Measurements from ENCODE around the gene QRSL1. TPM values are rescaled to one million over a fixed set of nuclear protein-coding genes. Genes with fewer than 3 reads are reported as not detected.

The QRSL1 gene
- total and polyA plus RNA-seq, 9 of the 15 experiments (the other 6 are each of a cell fraction or from before 2014, with no cell fraction given), result 14.6 to 31.5 (median 23.0) TPM

- FAIRE-seq (no peak), DNase-seq (ENCODE audit: extremely low read depth in 1 of 4, low spot score in 3 of 4) (no peak), ATAC-seq (no peak)
- no peaks in the 10 kb centered on the region for H3K9me1 ChIP-seq (ENCODE audit: control insufficient read depth, insufficient read depth, low read length)
- intact Hi-C loops (cut with micrococcal nuclease) (no loop called here), in situ Hi-C loops (cut with MboI) (no loop called here)
- 98% methylated on average over 4 of the region's 4 CpGs for WGBS (ENCODE audit: insufficient coverage, low coverage, missing lambda C conversion rate)
- no peak overlapping the region for H3K4me2 ChIP-seq (ENCODE audit: insufficient read depth, low read length)
- peaks cover 0 to 3% of the 10 kb centered on the region in 2 experiments; a peak in 1 of 5 replicates for H3K4me1 ChIP-seq (replicated peaks in 1 of 2; ENCODE audit: control insufficient read depth in 2 of 2, insufficient read depth in 2 of 2, low read length in 2 of 2)
- H4K20me1 ChIP-seq (replicated peaks; ENCODE audit: control insufficient read depth, insufficient read depth, low read length), result no peaks in the 10 kb centered on the region
- no TSS peak for BruUV-seq (replicated peaks)
- no peak overlapping the region for H3K4me3 ChIP-seq
- no peak overlapping the region for H3K9ac ChIP-seq (ENCODE audit: insufficient read depth in 1 of 2, low read depth in 2 of 2, low read length in 2 of 2)
- no peak overlapping the region for H2AFZ ChIP-seq (ENCODE audit: low read depth, low read length)
- POLR2A ChIA-PET, result interaction anchor here (0.6 kb wide), 1 partner anchor 29 kb away, joined by 3 read pairs; no protein-coding TSS in a partner anchor
- H3K27me3 ChIP-seq (ENCODE audit: control insufficient read depth in 2 of 2, insufficient read depth in 2 of 2, low read length in 2 of 2), result no peaks in the 10 kb centered on the region
- H3K27ac ChIP-seq (ENCODE audit: extremely low read depth, low read depth, low read length), result no peak overlapping the region
- H3K36me3 ChIP-seq (ENCODE audit: control insufficient read depth, insufficient read depth, low read length), result peaks cover 73% of the 10 kb centered on the region
- no peaks in the 10 kb centered on the region for H3K9me3 ChIP-seq (replicated peaks; ENCODE audit: control insufficient read depth, insufficient read depth, low read depth, low read length)
- H3K79me2 ChIP-seq (ENCODE audit: control insufficient read depth, insufficient read depth, low read length), result peaks cover 22% of the 10 kb centered on the region
- CTCF ChIA-PET (ENCODE audit: low intra/inter-chr PET ratio), result no interaction called here
- TF ChIP-seq OTX1 (CRISPR knock-in tag; IDR thresholded peaks at IDR 0.05), result no peak
- no peak for TF ChIP-seq ZNF316 (IDR thresholded peaks at IDR 0.05)
- TF ChIP-seq ELF1 (tag; IDR thresholded peaks at IDR 0.05), result no peak
- no peak for TF ChIP-seq ZNF318 (IDR thresholded peaks at IDR 0.05; ENCODE audit: borderline replicate concordance in 1 of 2, low read depth in 1 of 2)
- TF ChIP-seq, protein P1, sequence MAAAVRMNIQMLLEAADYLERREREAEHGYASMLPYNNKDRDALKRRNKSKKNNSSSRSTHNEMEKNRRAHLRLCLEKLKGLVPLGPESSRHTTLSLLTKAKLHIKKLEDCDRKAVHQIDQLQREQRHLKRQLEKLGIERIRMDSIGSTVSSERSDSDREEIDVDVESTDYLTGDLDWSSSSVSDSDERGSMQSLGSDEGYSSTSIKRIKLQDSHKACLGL (CRISPR knock-in tag; IDR thresholded peaks at IDR 0.05; ENCODE audit: borderline replicate concordance, poor library complexity, severe bottlenecking), result no peak
These were observed 13.1 kb downstream of the QRSL1 start for GRCh38 chr6:106642476-106642875.

All from K562 (cell line).